HG02870 (cell line): ENCODE measurements around the gene HS2ST1.
A peak's percentile ranks its signal among the peaks of the same experiment; 100 is the strongest.
"Not testable (repeated sequence)": the region's sequence is repeated elsewhere in the genome, so short reads cannot be mapped to it uniquely, and the experiment has no call there.

Experiments
- ATAC-seq: cut with Tn5 transposase; IDR thresholded peaks from one replicate; pipeline ENCODE4 v1.9.1; 2021; ENCODE audit warnings: mild to moderate bottlenecking, moderate library complexity; ENCODE audit not compliant: unreplicated experiment

HS2ST1 gene

GRCh38 chr1:87004857-87005256 lies 90.4 kb downstream of the HS2ST1 start:
- no peak for ATAC-seq

DNA sequence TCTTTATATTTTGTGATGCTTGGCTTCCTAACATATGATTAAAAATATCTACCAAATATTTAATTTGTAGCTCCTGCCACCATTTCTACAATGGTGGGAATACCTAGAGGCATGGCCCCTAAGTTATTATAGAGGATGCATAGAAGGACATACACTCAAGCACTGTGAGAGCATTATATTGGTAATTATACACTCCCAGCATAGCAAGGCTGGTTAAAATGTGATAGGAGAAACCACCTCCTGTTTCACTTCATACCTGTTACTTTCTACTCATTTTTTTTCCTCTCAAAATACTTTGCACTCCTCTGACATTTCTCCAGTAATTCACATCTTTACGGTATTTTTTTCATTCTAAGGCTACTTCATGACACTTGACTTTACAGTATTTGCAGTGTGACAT lies 92.9 kb downstream of the HS2ST1 start:
- ATAC-seq: no peak

DNA sequence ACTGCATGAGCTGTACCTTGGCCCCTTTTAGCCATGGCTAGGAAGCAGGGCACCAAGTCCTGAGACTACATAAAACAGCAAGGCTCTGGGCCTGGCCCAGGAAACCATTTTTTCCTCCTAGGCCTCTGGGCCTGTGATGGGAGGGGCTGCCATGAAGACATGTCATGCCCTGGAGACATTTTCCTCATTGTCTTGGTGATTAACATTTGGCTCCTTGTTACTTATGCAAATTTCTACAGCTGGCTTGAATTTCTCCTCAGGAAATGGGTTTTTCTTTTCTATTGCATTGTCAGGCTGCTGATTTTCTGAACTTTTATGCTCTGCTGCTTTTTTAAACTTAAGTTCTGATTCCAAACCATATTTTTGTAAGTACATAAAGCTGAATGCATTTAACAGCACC lies 99.0 kb downstream of the HS2ST1 start:
- not testable (repeated sequence) for ATAC-seq

DNA sequence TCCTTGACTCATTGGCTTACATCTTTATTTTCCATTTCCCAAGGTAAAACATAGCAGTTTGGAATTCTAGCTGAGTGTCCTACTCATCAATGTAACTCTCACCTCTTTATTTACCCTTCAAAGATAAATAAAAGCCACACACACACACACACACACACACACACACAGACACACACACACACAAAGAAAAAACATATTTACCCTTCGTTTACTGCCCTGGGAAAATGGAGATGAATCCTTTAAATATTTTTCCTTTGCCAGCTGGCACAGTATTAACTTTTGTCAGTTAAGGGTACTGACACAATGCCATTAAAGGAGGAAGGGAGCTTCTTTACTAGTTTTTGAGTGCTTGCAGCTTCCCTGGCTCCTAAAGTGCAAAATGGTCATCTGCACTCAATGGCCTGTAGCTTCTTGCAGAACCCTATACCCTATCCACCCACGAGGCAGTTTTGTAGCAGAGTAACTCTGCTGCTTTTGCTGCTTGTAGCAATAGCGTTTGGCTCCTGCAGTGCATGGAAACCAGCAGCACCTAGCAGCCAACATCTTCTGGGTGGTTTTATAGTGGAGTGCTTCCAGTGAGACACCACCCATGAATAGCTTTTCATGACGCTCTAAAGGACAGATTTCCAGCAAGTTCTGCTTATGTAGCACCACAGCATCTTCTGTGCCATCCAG lies 103.7 kb downstream of the HS2ST1 start:
- no peak for ATAC-seq

GRCh38 chr1:87023326-87023725 lies 108.9 kb downstream of the HS2ST1 start:
- no peak for ATAC-seq

DNA sequence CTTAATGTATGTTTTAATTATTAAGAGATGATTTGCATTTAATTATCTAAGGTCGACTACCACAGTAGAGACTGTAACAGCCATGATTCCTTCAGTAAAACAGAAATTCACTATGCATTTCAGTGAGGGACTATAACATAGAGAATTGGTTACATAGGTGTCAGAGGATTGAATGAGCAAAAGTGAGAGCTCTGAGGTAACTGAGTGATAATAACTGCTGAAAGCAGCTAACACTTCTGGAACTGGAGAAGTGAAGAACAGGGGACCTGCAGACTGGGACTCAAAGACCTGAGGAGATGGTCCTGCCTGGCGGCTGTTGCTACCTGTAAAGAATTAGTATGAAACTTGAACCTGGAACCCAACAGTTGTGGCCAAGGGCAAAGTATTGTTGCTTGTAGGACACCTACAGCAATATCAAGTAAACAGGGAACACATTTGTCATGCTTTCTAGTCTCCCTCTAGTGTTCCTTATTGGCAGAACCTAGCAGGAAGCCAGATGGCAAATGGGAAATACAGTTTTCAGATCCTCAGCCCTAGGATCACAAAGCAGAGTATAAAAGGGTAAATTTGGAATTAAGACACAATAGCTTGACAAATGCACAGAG lies 110.6 kb downstream of the HS2ST1 start:
- ATAC-seq: peak; percentile 86

GRCh38 chr1:87027561-87027960 lies 113.1 kb downstream of the HS2ST1 start:
- ATAC-seq: not testable (repeated sequence)

DNA sequence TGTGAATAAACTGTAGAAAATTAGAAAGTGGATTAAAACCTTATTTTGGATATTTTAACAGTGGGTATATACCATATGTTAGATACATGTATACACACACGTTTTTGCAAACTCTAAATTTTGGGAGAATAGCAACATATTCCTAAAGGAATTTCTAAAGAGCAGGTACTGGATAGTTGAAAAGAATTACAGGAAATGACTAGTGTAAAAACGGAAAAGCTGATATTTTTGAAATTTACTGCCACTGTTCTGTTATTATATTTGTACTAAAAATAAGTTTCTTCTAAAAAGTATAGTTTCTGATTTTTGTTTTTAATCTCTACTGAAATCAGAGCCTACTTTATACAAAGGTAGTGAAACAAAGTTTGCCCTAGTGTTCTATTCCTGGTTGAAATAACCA lies 114.1 kb downstream of the HS2ST1 start:
- ATAC-seq: no peak

DNA sequence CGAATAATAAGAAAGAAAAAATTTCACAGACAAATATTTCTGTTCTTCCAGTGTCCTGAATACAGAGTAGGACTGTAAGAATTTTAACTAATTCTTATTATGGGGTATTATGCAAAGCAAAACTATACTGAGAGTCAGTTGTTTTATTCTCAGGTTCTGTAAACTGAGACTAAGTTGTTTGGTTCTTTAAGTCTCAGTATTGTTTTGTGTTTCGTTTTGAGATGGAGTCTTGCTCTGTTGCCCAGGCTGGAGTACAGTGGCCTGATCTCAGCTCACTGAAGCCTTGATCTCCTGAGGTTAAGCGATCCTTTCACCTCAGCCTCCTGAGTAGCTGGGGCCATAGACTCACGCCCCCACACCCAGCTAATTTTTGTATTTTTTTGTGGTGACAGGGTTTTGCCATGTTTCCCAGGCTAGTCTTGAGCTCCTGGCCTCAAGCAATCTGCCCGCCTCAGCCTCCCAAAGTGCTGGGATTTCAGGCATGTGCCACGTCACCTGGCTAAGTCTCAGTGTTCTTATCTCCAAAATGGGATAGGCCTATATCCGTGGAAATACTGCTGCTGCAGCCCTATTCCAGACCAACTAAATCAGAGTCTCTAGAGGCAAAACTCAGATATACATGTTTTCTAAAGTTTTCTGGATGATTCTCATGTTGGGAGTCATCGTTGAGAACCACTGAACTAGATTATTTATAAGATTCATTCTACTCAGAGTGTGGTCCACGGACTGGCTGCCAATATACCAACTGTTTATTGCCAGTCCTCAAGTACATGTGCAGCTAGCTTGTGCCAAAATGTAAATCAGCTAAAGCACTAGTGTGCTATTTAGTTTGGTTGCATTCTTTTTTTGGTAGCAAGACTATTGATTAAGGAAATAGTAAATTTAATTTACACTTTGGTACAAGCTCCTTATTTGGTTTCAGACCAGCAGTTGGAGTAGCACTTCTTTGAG lies 116.6 kb downstream of the HS2ST1 start:
- peak; percentile 96 for ATAC-seq

DNA sequence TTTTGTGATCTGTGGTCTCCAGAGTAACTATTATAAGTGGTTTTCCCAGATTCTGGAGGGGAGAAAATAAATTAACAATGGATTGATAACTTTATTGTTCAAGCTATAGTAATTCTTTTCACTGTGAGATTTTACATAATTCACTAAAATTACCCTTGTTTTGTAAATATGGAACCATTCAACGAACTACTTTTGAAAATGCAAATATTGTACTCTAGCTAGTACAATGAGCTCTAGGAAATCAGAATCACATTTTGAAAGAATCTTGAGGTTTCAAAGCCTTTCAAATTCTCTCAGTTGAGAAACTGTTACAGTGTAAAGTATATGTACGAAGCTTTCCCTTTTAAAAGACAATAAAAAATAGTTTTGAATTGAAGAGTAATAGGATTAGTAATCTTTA lies 119.9 kb downstream of the HS2ST1 start:
- no peak for ATAC-seq

DNA sequence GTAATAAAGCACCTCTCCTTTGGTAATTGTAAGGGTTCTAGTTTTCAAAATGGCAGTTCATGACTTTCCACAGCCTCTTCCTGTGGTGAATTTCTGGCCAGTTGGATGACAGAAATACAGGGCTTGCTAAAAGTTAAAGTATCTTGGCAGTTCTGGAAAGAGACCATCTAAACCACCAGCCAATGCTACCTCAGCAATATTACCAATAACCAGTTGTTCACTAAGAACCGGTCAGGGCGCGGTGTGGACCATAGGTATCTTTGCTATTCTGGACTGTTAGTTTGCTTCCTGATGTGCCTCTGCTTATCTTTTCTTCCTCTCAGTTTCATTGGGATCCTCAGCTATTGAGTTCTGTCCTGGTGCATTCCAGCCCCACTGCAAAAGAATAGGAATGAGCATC lies 124.7 kb downstream of the HS2ST1 start:
- ATAC-seq: no peak

DNA sequence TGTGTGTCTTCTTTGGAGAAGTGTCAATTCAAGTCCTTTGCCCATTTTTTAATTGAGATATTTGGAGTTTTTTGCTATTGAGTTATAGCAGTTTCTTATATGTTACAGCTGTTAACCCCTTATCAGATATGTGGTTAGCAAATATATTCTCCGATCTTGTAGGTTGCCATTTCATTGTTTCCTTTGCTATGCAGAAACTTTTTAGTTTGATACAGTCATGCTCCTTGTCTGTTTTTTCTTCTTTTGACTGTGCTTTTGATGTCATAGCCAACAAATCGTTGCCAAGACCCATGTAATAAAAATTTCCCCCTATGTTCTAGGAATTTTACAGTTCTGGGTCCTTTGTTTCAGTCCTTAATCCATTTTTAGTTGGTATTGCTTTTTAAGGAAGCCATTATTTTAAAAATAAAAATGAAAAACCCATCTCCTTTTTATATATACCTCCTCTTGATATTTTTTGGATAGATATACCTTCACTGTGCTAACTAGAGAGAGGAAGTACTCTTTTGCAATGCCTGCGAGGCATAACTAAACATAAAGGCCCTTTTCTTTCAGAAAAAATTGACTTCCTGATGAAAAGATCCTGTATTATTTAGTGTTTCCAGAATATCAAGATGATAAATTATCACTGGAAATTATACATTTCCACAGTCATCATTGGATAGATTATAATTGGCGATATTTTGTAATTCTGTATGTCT lies 127.8 kb downstream of the HS2ST1 start:
- ATAC-seq: no peak

GRCh38 chr1:87044424-87044823 lies 130.0 kb downstream of the HS2ST1 start:
- no peak for ATAC-seq

- ATAC-seq: no peak
These were observed 130.4 kb downstream of the HS2ST1 start for GRCh38 chr1:87044840-87045239.

DNA sequence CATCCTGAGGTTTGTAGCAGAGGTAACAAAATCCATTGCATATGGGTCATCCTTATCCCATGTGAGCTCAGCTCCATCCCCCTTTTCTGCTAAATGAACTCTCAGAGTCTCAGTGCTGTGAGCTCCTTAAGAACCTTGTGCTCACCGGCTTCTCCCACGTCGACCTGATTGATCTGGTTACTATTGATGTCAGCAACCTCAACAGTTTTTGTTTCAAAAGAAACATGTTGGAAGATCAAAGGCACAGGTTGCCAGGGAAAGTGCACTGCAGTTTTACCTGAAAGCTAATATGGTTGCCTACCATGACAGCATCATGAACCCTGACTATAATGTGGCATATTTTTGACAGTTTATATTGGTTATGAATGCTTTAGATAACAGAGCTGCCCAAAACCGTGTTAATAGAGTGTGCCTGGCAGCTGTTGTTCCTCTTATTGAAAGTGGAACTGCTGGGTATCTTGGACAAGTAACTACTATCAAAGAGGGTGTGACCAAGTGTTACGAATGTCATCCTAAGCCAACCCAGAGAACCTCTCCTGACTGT lies 131.4 kb downstream of the HS2ST1 start:
- ATAC-seq: peak; percentile 64

GRCh38 chr1:87046951-87047350 lies 132.5 kb downstream of the HS2ST1 start:
- ATAC-seq: no peak

DNA sequence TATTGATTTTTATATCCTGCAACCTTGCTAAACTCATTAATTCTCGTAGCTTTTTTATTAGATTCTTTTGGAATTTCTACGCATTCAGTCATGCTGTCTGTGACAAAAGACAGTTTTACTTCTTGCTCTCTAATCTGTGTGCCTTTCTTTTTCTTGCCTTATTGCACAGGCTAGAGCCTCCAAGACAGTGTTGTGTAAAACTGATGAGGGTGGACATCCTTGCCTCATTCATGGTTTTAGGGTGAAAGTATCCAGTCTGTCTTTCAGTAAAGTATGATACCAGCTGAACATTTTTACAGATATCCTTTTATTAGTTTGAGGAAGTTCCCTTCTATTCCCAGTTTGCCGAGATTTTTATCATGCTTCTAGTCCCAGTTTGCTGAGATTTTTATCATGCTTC lies 133.8 kb downstream of the HS2ST1 start:
- ATAC-seq: no peak

GRCh38 chr1:87051965-87052364 lies 137.5 kb downstream of the HS2ST1 start:
- peak; percentile 43 for ATAC-seq

DNA sequence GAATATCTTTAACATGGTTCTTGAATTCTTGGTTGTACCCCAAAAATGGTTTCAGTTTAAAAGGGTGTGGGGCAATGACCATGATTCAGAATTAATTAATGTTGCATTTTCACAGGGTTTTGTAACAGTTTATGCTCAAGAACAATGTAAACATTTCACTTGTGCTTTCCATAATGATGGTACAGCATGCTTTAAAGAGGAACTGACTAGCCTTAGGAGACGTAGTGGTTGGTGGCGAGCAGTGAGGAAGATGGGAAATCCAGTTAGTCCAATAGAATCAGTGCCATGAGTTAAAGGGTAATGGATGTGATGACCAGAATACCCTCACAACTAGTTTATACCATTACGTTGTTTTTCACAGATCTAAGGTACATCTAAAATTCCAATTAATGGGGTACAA lies 138.0 kb downstream of the HS2ST1 start:
- ATAC-seq: peak; percentile 32

GRCh38 chr1:87052961-87053360 lies 138.5 kb downstream of the HS2ST1 start:
- no peak for ATAC-seq

DNA sequence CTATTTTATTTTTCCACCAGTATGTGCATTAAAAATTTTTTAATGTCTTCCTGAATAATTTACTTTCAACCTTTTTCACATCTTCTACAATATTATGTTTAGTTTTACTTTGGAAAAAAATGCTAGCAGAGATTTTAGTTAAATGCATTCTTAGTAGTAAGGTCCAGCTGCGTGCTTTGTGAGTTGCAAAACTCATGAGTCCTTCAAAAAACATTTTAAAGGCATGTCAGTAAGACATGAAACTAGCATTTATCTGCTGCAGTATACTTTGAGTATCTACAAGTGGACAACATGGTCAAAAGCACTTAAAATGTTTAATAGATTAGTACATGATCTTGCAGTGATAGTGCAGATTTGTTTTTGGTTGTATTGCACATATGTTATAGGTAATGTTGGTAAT lies 139.0 kb downstream of the HS2ST1 start:
- ATAC-seq: no peak
